NCI-H128 (cell line): ENCODE data around the gene HDHD5.
"Not testable (repeated sequence)": the region's sequence is repeated elsewhere in the genome, so short reads cannot be mapped to it uniquely, and the experiment has no call there.

Source experiments
- DNase-seq: peaks from one replicate; lab custom pipeline; 2025; ENCODE audit not compliant: unreplicated experiment; lab: John Stamatoyannopoulos, UW

The HDHD5 gene

DNA sequence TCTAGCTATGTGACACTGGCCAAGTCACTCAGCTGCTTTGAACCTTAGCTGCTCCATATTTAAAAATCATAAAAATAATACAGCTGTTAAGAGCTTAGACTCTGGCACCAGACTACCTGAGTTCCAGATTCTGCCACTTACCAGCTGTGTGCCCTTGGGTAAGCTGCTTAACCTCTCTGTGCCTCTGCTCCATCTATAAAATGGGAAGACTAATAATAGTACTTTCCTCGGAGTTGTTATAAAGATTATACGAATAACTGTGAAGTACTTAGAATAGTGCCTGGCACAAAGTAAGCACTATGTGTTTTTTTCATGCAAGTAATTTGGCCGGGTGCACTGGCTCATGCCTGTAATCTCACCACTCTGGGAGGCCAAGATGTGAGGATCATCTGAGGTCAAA is 1.4 kb downstream of the HDHD5 start:
- no peak for DNase-seq

- no peak for DNase-seq
Observed at GRCh38 chr22:17155941-17156340, 3.1 kb downstream of the HDHD5 start.

DNA sequence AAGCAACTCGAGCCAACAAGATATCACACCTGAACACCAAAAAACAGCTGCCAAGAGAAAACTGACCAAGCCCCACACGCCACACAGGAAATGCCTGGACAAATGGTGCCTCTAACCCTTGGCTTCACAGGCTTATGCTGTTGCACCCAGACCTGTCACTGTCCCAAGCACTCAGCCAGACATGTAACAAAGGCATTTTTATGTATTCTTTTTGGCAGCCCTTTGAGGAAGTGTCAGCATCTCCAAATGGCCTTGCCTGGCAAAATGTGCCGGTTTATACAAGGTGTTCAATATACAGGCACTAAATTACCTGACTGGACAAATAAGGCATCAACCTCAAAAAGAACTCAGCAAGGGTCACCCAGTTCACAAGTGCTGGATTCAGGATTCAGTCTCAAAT is 6.1 kb downstream of the HDHD5 start:
- no peak for DNase-seq

GRCh38 chr22:17152340-17152739 is 6.7 kb downstream of the HDHD5 start:
- DNase-seq = no peak

GRCh38 chr22:17149076-17149815 is 9.8 kb downstream of the HDHD5 start:
- DNase-seq = no peak

GRCh38 chr22:17147458-17147857 is 11.6 kb downstream of the HDHD5 start:
- not testable (repeated sequence) for DNase-seq

GRCh38 chr22:17145021-17145680 is 13.9 kb downstream of the HDHD5 start:
- no peak for DNase-seq

GRCh38 chr22:17143826-17144225 is 15.3 kb downstream of the HDHD5 start:
- no peak for DNase-seq

DNA sequence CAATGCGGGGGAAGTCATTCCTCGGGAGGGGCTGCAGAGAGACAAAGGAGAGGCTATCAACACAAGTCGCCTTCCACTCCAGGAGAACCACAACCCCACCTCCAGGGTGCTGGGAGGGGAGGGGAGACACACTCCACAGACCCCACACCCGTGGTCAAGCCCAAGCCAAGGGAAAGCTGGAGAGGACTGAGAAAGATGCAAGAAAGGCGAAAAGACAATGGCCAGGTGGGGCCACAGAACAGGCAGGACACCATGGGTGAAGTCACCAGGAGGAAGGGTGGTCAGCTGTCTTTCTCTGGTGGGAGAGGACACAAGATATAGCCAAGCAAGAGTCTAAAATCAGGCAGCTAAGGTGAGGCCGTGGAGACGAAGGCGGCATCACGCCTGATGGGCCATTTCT is 16.0 kb downstream of the HDHD5 start:
- no peak for DNase-seq

GRCh38 chr22:17140826-17141766 is 18.0 kb downstream of the HDHD5 start:
- no peak for DNase-seq

DNA sequence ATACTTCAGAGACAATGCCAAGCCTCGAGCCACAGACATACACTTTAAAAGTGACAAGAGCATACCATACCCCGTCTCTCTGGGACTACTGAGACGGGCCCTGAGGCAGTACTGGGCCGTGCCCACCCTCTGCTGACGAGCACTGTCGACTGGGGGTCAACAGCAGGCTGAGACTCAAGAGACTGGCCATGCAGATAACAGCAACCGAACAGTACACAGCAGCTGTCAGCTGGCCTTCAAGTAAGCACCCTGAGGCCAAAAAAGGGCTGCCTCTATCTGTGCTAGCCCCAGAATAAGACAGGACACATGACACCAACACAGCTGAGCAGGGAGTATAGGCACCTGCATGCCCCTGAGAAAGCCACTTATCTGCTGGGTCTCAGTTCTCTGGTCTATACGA is 19.1 kb downstream of the HDHD5 start:
- DNase-seq = no peak

DNA sequence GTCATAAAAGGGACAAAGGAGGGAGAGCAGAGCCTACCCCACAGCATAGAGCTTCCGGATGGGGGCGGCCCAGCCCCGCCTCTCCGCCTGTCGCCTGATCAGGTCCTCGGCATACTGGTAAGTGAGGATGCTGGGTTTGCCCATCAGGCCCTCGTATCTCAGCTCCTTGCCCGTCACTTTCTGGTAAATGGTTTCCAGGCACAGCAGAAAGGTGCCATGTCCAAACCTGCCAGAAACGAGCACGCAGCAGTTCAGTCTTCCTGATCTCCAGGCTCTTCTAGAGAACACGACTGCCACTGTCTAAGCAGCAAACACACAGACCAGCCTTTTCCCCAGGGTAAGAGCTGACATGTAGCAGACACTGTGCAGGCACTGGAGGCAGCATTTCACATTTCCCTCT is 20.6 kb downstream of the HDHD5 start:
- DNase-seq = no peak

DNA sequence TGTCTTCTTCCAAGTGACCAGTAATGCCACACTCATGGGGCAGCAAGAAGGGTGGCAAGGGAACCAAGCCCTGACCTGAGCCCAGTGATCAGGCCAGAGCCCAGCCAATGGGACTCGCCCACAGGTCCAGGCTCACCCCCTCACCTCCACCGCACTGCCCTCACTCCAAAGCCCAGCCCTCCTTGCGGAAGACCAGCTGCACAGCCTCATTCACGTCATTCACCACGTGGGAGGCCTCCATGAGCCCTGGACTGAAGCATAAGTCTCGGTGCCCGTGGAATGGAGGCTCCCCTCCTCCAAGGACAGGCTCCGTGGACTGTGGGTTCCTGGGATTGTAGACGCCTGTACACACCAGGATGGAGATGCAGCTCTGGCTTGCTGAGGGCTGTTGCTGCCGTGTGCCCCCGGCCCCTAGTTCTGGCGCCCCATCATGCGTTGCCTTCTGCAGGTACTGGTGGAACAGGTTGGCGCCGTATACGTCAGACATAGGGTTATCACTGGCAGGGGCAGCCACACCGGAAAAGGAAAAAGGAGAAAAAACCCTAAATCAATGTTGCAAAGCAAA is 21.1 kb downstream of the HDHD5 start:
- DNase-seq = no peak

- no peak for DNase-seq
Observed at GRCh38 chr22:17137170-17137569, 21.9 kb downstream of the HDHD5 start.

DNA sequence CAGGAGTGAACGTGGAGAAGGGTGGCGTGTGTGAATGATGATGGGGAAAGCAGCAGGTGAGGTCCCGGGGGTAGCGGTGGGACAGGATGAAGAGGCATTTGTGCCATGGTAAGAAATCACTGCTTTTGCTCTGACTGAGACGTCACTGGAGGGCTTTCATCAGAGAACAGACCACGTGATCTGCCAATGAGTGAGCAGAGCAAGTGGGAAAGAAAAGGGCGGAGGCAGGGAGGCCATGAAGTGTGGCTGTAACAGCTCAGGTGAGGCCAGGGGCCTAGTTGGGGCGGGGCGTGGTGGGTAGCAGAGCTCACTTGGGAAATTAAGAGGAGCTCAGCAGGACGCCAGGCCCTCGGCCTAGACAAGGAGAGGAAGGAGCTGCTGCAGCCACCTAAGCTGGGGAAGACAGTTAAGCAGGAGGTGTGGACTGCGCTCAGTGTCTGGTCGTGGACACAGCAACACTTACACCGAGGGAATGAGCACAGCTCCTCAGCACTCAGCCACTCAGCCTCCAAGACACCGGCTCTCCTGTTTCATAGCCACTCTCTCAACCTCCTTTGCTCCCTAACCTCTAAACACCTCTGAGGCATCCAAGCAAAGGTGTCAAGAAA is 23.8 kb downstream of the HDHD5 start:
- no peak for DNase-seq

DNA sequence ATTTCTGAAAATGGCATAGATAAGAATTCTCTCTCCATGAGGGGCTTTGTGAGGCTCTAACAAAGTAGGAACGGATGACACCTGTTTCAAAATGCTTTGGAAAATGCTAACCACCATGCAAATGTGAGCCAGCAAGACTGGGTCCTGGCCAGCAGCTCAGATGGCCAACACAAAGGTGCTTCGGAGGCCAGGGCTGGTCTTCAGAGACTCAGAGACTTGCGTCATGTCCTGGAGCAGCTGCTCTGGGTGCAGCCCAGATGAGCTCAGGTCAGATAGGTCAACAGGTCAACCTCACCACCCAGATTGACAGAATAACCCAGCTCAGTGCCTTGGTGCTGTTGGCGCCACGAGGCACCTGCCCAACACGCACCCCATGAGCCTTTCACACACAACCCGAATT is 25.9 kb downstream of the HDHD5 start:
- DNase-seq = no peak

DNA sequence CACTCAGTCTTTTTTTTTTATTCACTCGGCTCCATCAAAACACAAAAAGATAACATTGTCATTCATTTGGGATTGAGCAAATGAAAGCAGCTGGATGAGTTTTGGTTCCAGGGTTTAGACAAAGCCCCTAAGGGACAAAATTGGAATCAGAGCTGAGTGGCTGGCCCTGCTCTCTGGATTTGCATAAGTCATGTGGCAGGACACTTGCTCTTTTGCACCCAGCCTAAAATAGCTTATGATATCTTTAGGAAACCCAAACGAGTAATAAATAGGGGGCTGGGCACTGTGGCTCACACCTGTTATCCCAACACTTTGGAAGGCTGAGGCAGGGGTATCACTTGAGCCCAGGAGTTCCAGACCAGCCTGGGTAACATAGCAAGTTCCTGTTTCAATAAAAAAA is 27.0 kb downstream of the HDHD5 start:
- DNase-seq = no peak

DNA sequence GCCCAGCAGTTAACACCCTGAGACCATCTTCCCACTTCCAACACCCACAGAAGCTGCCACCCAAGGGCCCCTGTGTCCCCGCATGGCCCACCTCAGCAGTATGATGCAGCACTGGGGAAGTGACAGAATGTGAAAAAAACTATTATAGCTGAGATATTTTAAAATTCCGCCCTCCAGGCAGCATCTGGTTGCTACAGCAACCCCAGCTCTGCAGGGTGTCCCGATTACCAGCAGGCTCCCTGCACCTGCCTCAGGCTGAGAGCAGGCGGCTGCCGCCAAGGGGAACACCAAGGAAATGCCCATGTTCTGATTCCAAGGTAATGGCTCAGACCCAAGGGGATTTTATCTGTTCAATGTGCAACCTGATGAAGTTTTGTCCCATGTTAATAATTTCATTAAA is 27.4 kb downstream of the HDHD5 start:
- peak; percentile 14 for DNase-seq

DNA sequence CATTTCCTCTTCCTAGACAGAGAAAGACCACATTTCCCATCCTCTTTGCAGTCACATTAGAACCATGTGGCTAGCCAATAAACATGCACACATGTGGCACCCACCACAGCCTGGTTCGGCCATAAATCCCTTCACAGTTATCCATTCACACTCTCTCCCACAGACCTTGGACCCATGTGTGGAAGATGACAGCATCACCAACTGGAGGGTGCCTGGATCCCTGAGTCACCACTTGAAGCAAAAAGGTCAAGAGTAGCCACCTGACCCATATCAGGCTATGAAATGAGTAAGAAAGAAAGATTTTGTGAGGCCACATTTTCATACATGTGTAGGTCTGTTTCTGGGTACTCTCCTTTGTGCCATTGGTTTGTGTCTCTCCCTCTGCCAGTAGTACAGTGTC is 28.9 kb downstream of the HDHD5 start:
- DNase-seq = no peak

DNA sequence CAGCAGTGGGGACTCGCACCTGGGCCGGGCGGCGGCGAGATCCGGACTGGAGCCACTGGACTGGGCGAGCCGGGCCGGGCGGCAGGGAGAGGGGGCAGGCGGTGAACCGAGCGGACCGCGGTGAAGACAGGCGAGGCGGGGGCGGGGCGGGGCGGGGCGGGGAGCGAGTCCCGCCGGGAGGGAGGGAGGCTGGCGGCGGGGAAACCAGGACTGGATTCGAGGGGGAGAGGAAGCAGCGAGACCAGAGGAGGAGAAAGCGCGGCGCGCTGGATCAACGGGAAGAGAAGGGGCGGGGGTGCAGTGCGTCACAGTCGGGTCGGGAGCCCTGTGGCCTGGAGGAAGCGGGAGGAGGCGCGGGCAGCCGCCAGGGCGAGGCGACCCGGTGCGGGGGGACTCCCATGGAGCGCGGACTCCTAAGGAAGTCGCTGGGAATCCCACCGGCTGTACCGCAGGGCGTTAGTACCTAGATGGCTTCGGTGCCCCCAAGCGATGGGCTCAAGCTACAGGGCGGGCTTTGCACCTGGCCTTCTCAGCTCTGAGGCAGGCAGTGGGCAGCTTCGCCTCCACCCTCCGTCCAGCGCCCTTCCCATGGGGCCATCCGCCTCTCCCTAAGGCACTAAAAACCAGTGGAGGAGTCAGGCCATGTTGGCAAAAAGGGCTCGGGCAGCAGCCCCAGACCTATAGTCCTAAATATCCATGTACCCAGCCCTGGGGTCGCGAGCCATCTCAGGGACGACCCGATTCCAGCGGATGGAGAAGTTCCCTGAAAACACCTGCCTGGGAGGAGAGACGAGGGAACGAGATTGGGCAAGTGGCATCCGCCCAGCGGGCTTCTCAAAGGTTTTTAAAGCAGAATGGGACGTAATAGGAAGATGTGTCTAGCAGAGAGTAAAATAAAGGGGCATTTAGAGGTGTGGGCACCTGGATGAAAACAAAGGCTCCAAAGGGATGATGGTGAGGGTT is 37.6 kb downstream of the HDHD5 start, which contains the start of gene TMEM121B:
TSS of gene TMEM121B (minus strand) at position 128 of the 963 bp plus-strand sequence. CDS start 233 bp downstream, outside the sequence.
- DNase-seq = peak; percentile 78
